GM23338 (cell line): Measurements from ENCODE around the gene ADGRB3.

Experiments used
- EZH2 ChIP-seq: fragments of 200-600 bp; sonication (generic); IDR thresholded peaks from one replicate; pipeline ENCODE4 v1.8.0; 2017; ENCODE audit warnings: antibody characterized with exemption, mild to moderate bottlenecking, low read depth; ENCODE audit not compliant: unreplicated experiment
- TF ChIP-seq, protein P1 (sequence below), 2 experiments: fragments of 200-600 bp in 1 of 2; sonication (generic) in 1 of 2; conservative IDR thresholded peaks; 2 replicates each; pipeline versions ENCODE4 v1.5.1 to v1.6.1; 2016 to 2017; ENCODE audit warnings: antibody characterized with exemption in 2 of 2, low read depth in 2 of 2, mild to moderate bottlenecking in 2 of 2, moderate library complexity in 1 of 2

DNA sequence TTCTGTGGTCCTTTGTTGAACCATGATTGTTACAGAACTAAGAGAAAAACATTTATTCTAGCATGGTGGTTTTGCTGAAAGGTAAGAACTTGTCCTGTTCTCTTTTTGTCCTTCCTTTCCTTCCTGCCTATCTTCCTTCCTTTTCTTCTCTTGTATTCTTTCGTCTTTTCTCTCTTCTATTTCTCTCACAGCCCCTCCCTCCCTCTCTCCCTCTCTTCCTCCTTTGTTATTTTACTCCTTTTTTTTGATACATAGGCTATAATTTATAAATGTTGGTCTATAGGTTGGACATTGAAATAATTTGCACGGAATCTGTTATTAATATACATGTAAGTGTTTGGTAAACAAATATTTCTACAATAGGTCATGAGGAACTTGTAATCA lies 18.6 kb downstream of the ADGRB3 start:
- no peak for TF ChIP-seq EZH2
- TF ChIP-seq, protein P1, sequence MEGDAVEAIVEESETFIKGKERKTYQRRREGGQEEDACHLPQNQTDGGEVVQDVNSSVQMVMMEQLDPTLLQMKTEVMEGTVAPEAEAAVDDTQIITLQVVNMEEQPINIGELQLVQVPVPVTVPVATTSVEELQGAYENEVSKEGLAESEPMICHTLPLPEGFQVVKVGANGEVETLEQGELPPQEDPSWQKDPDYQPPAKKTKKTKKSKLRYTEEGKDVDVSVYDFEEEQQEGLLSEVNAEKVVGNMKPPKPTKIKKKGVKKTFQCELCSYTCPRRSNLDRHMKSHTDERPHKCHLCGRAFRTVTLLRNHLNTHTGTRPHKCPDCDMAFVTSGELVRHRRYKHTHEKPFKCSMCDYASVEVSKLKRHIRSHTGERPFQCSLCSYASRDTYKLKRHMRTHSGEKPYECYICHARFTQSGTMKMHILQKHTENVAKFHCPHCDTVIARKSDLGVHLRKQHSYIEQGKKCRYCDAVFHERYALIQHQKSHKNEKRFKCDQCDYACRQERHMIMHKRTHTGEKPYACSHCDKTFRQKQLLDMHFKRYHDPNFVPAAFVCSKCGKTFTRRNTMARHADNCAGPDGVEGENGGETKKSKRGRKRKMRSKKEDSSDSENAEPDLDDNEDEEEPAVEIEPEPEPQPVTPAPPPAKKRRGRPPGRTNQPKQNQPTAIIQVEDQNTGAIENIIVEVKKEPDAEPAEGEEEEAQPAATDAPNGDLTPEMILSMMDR (conservative IDR thresholded peaks at IDR 0.05; ENCODE audit: low read depth in 2 of 2): no peak
